Lower lobe of right lung (tissue), 2 donors: Measurements from ENCODE around the gene LGI4. TPM values are rescaled to one million over a fixed set of nuclear protein-coding genes. Genes with fewer than 3 reads are reported as not detected.

ENCODE experiments used
- ATAC-seq, 2 donors: fragments of 200-7000 bp; cut with Tn5 transposase; one replicate each; pipeline ENCODE4 v1.9.1; 2020 to 2022; ENCODE audit warnings: mild to moderate bottlenecking in 2 of 2, moderate library complexity in 2 of 2
- DNase-seq: peaks from one replicate; pipeline ENCODE4 v3.0.0-alpha.2; 2020
- H3K27ac ChIP-seq: fragments of 200-600 bp; one replicate; pipeline ENCODE4 v1.8.0; 2022
- H3K27me3 ChIP-seq: fragments of 200-600 bp; one replicate; pipeline ENCODE4 v1.8.0; 2022; ENCODE audit warnings: low read depth
- H3K36me3 ChIP-seq: fragments of 200-600 bp; one replicate; pipeline ENCODE4 v1.8.0; 2022; ENCODE audit warnings: mild to moderate bottlenecking
- H3K4me1 ChIP-seq: fragments of 200-600 bp; one replicate; pipeline ENCODE4 v1.8.0; 2022
- H3K4me3 ChIP-seq: fragments of 200-600 bp; one replicate; pipeline ENCODE4 v1.8.0; 2022; ENCODE audit warnings: mild to moderate bottlenecking
- H3K9me3 ChIP-seq: fragments of 200-600 bp; one replicate; pipeline ENCODE4 v1.8.0; 2022
- CTCF ChIP-seq: fragments of 200-600 bp; IDR thresholded peaks from one replicate; pipeline ENCODE4 v1.8.0; 2022; ENCODE audit warnings: antibody characterized with exemption, mild to moderate bottlenecking
- intact Hi-C: fragments of 100-400 bp; cut with DNase I; formaldehyde crosslinking; loops from one replicate; pipeline ENCODE4 v1.11.0; 2022
- total RNA-seq: library from RNA; stranded (reverse); fragmentation: NEBNext Ultra II Directional; extraction: Animal tissue kit (Norgen Biotek cat#: 25700); gene quantifications from one replicate; pipeline ENCODE4 v1.2.1, GENCODE V29; 2021
- donor health status: DM: no; HTN: yes; CAD: no; lungs with severe emphysema.

Gene LGI4
- total RNA-seq, 1 donor from 2014 or later: 6.3 TPM

GRCh38 chr19:35138305-35138892 is 3.5 kb upstream of the LGI4 start, which contains the start of gene FXYD1:
TSS of gene FXYD1 (plus strand) at chr19:35138824. CDS start at chr19:35140080, 1,256 bp downstream.
- Histone ChIP-seq H3K27me3 (peaks cover 9% of the 10 kb centered on the region), H3K4me1 (peaks cover 34% of the 10 kb centered on the region), H3K4me3 (peak within 1 kb of the TSS; percentile 48), H3K36me3 (no peaks in the 10 kb centered on the region), H3K9me3 (no peaks in the 10 kb centered on the region), H3K27ac (peak within 1 kb of the TSS; percentile 82)
- intact Hi-C loops: no loop called here
- ATAC-seq: no peak
- DNase-seq: no peak
- TF ChIP-seq CTCF: no peak

GRCh38 chr19:35136977-35137702 is 2.3 kb upstream of the LGI4 start:
- no peaks in the 10 kb centered on the region for H3K36me3 ChIP-seq
- DNase-seq (no peak), ATAC-seq (no peak)
- peaks cover under 1% of the 10 kb centered on the region for H3K27me3 ChIP-seq
- H3K27ac ChIP-seq: no peak overlapping the region
- TF ChIP-seq CTCF: no peak
- peaks cover 26% of the 10 kb centered on the region for H3K4me1 ChIP-seq
- intact Hi-C loops: no loop called here
- no peak overlapping the region for H3K4me3 ChIP-seq
- no peaks in the 10 kb centered on the region for H3K9me3 ChIP-seq

GRCh38 chr19:35136231-35136630 is 1.4 kb upstream of the LGI4 start:
- Histone ChIP-seq H3K27ac (no peak overlapping the region), H3K9me3 (no peaks in the 10 kb centered on the region), H3K4me3 (no peak overlapping the region), H3K36me3 (no peaks in the 10 kb centered on the region), H3K27me3 (no peaks in the 10 kb centered on the region), H3K4me1 (peaks cover 18% of the 10 kb centered on the region)
- intact Hi-C loops: no loop called here
- no peak for ATAC-seq
- no peak for DNase-seq
- TF ChIP-seq CTCF: no peak

GRCh38 chr19:35135389-35135909 is 590 bp upstream of the LGI4 start:
- peak; percentile 92 for TF ChIP-seq CTCF
- ATAC-seq (peak; percentile 78 to 80), DNase-seq (peak; percentile 83)
- peak overlapping the region; percentile 7 for H3K4me3 ChIP-seq
- peaks cover 17% of the 10 kb centered on the region for H3K4me1 ChIP-seq
- H3K27ac ChIP-seq: peak overlapping the region; percentile 46
- H3K27me3 ChIP-seq: no peaks in the 10 kb centered on the region
- intact Hi-C loops: no loop called here
- H3K9me3 ChIP-seq: no peaks in the 10 kb centered on the region
- H3K36me3 ChIP-seq: no peaks in the 10 kb centered on the region

DNA sequence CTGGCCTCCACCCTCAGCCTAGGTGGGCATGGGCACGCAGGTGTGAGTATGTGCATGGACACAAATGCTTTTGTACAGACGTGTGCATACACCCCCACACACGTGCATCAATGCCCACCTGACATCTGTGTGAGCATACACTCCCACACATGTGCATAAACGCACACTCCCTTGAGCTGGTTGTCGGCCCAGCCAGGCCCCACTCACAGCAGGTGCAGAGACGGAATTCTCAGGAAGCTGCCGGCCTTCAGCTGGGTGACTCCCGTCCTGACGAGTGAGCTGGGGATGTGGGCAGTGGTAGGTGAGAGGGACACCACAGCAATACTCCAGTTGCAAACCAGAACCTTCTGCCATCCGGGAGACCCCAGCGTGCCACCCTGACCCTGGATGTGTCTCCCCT is 1.0 kb downstream of the LGI4 start:
- Histone ChIP-seq H3K36me3 (no peaks in the 10 kb centered on the region), H3K27me3 (no peaks in the 10 kb centered on the region), H3K9me3 (no peaks in the 10 kb centered on the region), H3K27ac (peak overlapping the region; percentile 11), H3K4me3 (peak overlapping the region; percentile 19), H3K4me1 (peaks cover 15% of the 10 kb centered on the region)
- intact Hi-C loops: no loop called here
- no peak for TF ChIP-seq CTCF
- DNase-seq (no peak), ATAC-seq (no peak)
